ENCODE measurements around the gene GMDS.

GMDS gene

DNA sequence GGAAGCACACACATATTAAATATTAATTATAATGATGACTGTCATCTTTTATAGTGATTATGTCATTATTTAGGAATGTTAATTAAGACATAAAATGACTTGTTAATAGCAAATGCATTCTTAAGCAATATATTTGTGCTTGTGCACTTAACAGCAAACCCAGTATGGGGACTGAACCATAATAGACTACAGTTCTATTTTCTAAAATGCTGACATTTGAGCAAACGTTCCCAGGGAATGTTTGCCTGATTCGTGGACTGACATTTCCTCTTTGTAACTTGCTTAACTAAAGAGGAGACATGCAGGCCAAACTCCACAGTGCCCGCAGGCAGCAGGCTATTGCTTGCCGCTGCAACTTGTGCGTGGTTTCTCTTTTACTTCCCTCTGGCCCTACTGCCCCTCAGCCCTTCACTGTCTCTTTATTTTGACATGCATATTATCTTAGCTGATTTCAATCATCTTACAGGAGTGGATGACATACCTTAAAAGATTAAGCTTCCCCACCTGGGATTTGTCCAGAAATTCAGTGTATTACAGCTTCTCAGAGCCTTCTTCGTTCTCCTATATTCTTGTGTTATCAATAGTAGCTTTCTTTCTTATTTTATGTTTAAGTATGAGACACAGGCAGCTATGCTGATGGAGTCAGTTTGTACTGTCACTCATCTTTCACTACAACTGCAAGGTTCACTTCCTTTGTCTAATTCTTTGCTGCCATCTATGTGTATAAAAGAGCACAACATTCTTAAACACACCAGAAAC is 141.5 kb downstream of the GMDS start:
- in situ Hi-C loops (cut with HindIII; ENCODE audit: low sequenced_read_pairs): no loop called here

DNA sequence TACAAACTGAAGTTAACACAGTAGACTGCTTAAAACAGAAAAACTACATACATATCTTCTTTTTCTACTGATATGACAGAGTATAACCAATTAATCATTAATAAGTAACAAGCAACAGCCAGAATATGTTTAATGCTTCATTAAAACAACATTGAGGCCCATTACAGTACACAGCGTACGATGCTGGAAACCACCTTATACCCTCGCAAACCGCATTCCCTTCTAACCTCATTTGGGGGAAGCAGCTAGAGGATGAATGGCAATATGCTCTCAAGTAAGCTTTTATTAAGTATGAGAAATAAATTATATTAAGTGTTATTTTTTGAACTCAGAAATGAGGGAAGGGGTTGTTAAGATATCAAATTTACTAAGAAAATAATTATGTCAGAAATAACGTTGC is 142.4 kb downstream of the GMDS start:
- in situ Hi-C loops (cut with HindIII; ENCODE audit: low sequenced_read_pairs): no loop called here

DNA sequence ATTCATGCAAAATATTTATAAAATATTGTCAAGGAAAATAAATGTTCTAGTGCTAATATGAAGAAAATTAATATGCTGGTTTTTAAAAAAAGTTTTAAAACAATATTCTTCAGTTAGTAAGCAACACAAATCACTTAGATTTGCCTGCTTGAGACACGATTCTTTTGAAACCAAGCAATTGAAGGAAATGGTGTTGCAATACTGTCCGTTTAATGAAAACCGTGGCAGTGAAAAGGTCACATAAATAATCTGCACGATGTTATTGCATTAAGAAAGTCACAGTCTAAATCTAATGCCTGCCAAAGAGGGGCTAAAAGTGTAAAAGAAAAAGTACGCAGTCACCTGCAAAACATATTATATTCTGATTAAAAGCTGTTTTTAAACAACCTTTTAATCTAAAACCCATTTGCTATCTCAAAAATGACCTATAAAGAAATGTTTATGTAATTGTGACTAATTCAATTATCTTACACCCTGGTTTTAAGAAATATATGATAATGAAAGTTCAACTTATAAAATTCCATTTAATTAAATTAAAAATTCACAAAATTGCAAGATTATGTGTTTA is 143.0 kb downstream of the GMDS start:
- in situ Hi-C loops (cut with HindIII; ENCODE audit: low sequenced_read_pairs): no loop called here

DNA sequence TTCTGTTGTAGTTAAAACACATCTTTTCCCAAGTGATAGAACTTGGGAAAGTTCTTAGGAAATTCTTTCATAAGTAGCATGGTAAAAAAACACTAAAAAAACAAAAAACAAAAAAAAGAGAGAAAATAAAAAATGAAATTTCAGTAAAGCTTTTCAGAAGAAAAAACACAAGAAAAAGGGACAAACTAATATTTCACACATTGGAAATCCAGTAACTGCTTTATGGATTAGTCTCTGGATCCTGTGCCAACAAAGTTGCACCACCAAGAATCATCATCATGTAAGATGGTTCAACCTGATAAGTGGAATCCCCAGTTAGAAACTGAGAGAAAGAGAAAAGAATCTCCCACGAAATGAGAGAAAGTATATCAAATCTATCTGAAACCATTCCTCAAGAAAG is 144.2 kb downstream of the GMDS start:
- in situ Hi-C loops (cut with HindIII; ENCODE audit: low sequenced_read_pairs): no loop called here

DNA sequence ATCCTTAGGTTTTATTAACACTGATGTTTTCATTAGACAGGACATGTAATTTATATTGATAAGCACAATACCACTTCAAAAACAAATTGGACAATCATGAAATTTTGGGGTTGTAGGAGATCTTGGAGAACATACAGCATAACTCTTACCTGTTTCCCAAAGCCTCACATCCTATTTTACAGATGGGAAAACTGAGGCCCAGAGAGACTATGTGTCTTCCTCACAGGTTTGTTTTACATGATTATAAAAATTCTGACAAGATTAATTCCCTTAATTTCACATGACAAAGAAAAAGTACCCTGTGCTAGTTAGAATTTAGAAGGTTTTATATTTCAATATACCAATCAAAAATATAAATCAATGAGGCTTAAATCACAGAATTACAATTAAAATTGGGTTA is 145.5 kb downstream of the GMDS start:
- in situ Hi-C loops (cut with HindIII; ENCODE audit: low sequenced_read_pairs): no loop called here

DNA sequence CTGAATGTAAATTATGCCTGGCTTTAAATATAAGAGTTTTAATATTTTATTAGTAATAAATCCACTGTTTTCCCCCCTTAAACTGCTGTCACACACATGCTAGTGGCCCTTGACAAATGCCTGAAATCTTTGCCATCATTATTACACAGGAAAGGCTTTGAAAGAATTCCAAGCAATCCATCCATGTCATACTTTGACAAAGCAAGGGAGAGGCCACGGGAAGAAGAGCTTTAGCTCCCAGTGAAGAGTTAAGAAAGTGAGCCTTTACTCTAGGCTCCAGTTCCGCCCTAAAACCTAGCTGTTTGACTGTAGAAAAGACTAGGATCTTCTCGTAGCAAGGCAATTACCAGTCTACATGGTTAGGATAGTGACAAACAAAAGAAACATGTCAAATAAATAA is 147.9 kb downstream of the GMDS start:
- in situ Hi-C loops (cut with HindIII; ENCODE audit: low sequenced_read_pairs): no loop called here

DNA sequence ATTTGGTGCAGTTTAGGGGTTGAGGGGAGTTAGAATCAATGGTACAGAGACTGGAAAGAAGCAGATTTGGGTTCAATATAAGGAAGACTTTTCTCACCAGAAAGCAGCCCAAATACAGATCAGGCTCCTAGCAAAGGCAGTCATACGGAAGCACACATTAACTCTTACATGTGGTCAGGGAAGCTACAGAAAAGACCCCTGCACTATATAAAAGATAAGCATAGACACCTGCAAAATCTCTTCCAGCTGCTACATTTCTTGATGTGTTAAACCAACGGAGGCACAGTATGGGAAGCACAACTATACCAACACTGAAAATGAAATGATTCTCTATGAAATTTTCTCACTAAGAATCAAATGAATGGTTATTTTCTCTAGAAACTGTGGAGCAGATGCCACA is 150.8 kb downstream of the GMDS start:
- in situ Hi-C loops (cut with HindIII; ENCODE audit: low sequenced_read_pairs): no loop called here

DNA sequence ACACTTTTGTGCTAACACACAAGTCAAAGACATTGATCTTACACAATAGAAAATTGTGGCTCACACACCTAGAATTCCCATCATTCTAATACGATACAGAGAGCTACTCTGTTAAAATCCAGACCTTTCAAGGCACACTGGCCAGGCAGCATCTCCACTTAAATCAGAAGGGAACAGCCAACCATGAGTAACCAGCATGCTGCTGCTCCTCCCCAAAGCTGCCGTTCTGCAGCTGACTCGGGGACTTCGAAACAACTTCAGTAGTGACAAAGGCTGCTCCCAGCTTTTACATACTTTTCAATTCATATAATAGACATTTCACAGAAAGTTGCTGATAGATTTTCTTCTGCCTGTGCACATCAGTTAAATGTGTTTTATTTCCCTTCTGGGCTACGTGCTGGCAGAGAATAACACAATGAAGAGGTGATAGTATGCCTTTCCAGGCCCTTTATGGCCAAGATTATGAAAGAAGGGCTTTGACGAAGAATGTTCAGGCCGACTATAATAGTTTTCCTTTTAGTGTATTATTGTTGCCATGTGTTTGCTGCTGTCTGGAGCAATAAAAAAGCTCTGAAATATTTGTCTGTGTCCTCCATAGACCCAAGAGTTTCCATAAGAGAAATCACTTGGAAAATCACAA is 159.0 kb downstream of the GMDS start:
- in situ Hi-C loops (cut with HindIII; ENCODE audit: low sequenced_read_pairs): no loop called here

DNA sequence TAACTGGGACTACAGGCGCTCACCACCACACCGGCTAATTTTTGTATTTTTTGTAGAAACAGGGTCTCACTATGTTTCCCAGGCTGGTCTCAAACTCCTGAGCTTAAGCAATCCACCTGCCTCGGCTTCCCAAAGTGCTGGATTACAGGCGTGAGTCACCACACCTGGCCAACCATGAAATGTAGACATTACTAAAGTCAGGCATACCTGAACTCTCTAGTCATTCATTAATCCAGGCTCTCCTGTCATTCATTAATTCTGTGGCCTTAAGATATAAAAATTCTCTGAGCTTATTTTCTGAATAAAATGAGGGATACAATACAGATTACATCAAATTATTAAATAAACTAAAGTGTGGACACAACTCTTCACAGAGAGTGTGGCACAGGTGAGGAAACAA is 159.7 kb downstream of the GMDS start:
- in situ Hi-C loops (cut with HindIII; ENCODE audit: low sequenced_read_pairs): no loop called here

DNA sequence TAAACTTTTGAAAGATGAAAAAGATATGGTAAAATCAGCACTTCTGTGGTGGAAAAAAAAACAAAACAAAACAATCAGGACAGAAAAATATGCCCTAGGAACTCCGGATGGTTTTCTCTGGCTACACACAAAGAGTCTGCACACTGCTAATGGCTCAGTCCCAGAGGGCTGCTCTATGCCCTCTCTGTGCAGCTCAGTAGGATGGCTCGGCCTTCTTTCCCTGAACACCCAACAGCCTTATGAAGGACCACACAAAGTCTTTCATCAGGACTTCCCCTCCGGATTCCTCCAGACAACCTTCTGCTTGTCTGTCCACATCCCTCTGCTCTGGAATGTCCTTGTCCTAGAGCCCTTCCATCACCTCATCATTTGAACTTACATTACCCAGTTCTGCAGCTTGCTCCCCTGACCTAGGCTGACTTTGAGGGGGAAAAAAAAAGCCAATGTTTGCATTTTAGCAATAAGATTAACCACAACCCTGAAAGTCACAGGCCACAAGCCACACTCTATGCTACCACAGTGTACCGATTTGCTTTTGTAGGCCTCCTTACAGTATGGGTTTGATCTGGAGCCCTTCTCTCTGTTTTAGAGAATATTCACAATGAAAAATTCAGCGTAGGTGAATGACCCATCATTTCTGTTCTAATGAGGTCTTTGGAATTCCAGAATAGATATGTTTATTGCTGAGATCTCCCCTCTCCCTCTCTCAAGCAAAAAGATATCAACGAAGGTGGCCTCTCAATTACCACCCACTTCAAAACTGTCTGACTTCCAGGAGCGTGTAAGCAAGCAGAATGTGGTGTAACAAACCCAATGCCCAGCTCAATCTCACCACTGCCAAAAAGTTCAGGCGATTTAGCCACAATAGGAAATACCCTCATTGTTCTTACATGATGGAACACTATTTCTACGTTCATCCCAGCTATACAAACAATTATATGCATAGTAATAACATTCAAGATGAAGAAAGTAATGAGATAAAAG is 164.0 kb downstream of the GMDS start:
- in situ Hi-C loops (cut with HindIII; ENCODE audit: low sequenced_read_pairs): no loop called here

DNA sequence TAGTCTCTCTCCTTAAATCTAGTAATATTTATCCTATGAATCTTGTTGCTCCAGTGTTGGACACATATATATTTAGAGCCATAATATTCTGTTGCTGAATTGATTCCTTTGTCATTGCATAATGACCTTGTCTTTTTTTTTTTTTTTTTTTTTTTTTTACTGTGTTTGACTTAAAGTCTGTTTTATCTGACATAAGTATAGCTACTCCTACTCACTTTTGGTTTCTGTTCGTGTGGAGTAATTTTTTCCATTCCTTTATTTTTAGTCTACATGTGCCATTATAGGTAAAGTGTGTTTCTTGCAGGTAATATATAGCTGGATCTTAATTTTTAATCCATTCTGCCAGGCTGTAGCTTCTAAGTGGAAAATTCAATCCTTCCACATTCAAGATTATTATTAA is 166.5 kb downstream of the GMDS start:
- in situ Hi-C loops (cut with HindIII; ENCODE audit: low sequenced_read_pairs): no loop called here

DNA sequence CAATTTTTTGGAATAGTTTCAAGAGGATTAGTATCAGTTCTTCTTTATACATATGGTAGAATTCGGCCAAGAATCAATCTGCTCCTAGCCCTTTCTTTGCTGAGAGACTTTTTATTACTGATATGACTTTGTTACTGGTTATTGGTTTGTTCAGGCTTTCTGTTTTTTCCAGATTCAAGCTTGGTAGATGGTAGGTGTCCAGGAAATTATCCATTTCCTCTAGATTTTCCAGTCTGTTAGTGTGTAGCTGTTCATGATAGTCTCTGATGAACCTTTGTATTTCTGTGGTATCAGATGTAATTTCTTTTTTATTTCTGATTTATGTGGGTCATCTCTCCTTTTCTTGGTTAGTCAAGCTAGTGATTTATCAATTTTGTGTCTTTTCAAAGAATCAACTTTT is 167.6 kb downstream of the GMDS start:
- in situ Hi-C loops (cut with HindIII; ENCODE audit: low sequenced_read_pairs): no loop called here

DNA sequence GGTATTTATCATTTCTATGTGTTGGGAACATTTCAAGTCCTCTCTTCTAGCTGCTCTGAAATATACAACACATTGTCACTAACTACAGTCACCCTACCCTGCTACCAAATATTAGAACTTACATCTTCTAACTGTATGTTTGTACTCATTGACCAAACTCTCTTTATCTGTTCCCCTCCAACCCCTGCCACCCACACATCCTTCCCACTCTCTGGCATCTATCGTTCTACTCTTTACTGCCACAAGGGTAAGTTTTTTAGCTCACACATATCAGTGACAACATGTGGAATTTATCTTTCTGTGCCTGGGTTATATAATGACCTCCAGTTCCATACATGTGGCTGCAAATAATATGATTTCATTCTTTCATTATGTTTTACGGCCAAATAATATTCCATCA is 171.9 kb downstream of the GMDS start:
- in situ Hi-C loops (cut with HindIII; ENCODE audit: low sequenced_read_pairs): no loop called here

DNA sequence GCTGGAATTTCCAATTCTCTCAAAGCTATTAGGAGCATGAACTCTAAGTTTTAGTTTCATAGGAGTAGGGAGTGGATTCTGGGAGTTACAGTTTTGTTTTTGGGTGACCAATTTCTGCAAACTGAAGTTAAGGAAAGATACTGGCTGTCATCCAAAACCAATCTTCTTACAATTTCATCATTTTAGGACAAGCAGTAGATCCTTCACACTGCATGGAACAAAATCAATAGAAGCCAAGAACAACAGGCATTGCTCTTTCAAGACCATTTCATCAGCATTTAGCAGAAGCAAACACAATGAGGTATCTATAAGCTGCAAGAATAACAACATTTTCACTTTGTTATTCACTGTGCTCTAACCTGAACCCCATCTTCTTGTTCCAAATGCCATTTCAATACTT is 173.0 kb downstream of the GMDS start:
- in situ Hi-C loops (cut with HindIII; ENCODE audit: low sequenced_read_pairs): no loop called here

DNA sequence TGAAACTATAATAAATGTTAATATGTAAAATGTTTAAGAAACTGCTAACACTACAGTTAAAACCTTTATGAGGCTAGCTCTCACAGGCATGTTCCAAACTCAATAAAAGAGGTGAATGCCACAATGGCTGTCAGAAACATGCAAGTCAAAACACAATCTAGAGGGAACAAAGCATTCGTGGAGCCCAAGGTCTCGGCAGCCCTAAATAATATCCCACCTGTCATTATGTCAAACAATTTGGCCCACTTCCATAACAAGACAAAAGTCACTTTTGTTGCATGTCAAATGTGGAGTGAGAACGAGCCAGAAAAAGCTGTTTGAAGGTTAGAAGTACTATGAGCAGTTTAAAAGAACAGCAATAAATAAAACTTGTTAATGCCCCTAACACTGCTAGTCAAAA is 181.9 kb downstream of the GMDS start:
- in situ Hi-C loops (cut with HindIII; ENCODE audit: low sequenced_read_pairs): no loop called here

DNA sequence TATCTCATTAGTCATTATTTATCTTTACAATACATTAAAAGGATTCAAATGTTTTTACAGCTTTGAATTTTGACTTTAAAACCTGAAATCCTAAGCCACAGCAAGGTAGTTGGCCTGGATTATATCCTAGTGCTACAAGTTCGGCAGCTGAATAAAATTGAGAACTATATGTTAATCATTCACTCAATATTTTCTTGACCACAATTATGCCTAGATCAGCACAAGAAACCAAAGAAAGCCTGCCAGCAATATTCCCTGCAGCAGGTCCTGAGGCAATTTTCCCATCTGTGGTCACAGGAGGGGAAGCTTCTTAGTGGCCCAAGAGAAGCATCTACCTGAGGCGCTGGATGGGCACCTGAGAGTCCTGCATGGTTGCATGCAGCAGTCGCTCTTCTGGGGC is 183.5 kb downstream of the GMDS start:
- in situ Hi-C loops (cut with HindIII; ENCODE audit: low sequenced_read_pairs): no loop called here

DNA sequence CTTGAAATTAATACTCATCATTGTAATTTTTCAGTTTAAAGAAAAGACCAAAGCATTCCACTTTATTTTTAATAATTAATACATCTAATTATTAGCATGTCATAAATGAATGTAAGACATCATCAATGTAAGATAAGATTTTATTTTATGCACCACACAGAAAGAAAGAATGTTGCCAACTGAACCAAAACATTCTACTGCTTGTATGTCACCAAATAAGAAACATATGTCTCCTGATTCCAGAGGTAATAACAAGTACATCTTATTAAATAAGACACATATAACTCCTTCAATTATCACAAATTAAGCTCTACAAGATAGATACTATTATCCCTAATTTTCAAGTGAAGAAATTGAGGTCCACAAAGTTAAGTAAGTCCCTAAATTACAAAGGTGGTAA is 189.5 kb downstream of the GMDS start:
- in situ Hi-C loops (cut with HindIII; ENCODE audit: low sequenced_read_pairs): no loop called here

DNA sequence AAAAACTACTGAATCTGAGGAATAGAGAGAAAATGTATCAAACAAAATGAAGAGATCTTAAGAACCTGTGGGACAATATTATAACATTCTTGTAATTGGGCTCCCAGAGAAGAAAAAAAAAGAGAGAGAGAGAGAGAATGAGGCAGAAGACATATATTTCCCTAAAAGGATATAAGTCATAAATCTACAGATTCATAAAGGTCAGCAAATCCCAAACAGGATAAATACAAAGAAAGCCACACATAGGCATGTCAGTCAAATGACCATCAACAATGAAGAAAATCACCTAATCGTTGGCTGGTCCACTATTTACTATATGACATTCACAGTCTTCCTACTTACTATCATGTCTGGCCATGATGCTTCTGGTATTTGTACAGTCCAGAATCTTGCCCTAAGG is 190.3 kb downstream of the GMDS start:
- in situ Hi-C loops (cut with HindIII; ENCODE audit: low sequenced_read_pairs): no loop called here

DNA sequence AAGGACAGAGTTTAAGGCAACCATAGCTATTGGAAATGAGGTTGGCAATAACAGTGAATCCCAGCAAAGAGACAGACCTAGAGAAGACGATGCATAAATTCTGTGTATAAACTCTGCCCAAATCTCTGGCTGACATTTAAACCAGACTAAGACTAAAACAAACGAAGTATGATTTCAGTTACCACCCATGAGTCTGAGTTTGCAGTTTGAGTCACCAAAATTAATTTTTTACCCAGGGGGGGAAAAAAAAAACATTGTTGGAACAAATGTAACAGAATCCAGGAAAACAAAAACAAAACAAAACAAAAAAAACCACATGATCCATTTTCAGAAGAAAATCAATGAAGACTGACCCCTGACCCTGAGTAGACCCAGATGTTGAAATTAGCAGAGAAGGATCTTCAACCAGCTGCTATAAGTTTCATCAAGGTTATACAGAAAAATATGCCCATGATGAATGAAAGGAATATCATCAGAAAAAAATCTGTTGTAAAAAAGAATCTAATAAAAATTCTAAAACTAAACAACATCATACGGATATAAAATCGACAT is 190.8 kb downstream of the GMDS start:
- in situ Hi-C loops (cut with HindIII; ENCODE audit: low sequenced_read_pairs): no loop called here

DNA sequence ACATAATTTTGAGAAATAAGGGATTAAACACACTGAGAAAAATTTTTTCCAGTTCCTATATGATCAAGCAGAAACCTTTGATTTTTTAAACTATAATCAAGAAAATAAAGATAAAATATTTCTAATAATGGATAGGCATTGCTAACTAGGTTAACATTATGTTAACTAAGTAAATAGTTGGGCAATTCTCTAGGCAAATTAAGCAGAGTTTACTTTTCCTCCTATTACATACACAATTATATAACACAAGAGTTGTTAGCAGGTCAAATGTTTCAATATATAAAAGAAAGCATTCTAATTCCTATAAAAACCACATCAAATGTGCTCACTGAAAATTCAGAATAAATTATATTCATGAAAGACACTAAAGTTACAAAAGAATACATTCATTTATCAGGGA is 191.7 kb downstream of the GMDS start:
- in situ Hi-C loops (cut with HindIII; ENCODE audit: low sequenced_read_pairs): no loop called here

DNA sequence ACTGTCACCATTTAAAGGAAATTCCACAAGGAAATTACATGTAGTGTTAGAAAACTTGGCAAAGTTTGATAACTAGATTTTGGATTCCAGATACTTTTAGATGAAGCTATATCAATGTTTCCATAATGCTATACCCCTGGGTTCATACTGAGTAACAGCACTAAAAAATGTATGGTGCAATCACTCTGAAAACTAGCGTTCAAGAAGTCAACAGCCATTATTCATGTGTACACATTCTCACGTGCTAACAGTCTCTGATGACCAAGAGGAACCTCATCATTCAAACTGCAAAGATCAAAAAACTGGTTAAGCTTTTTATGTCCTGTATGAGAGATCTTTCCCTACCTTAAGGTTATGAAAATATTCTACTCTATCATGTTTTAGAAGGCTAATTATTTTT is 197.6 kb downstream of the GMDS start:
- in situ Hi-C loops (cut with HindIII; ENCODE audit: low sequenced_read_pairs): no loop called here
